GM10266 (cell line): ENCODE results near the gene OR52N1.

Source experiments
- DNase-seq: peaks from one replicate; pipeline ENCODE4 v3.0.0; 2012; ENCODE audit errors: extremely low spot score
- TF ChIP-seq, protein P1 (sequence below): IDR thresholded peaks from 2 replicates; pipeline ENCODE4 v1.5.1; 2012; ENCODE audit warnings: mild to moderate bottlenecking, low read depth; ENCODE audit not compliant: control insufficient read depth, insufficient read depth; ENCODE audit errors: missing control alignments

OR52N1 gene

DNA sequence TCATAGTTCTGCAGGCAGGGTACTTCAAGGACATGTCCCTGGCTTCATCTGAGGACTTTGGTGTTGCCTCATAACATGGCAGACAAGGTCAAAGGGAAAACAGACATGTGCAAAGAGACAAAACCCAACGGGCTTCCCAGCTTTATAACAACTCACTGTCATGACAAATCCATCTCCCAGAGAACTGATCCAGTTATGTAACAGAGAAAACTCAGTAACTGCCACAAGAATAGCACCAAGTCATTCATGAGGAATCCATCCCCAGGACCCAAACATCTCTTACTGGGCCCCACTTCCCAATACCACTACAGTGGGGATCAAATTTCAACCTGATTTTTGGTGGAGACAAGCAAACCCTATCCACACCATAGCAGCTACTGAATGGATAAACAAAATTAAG is 24.0 kb downstream of the OR52N1 start:
- no peak for DNase-seq
- TF ChIP-seq, protein P1, sequence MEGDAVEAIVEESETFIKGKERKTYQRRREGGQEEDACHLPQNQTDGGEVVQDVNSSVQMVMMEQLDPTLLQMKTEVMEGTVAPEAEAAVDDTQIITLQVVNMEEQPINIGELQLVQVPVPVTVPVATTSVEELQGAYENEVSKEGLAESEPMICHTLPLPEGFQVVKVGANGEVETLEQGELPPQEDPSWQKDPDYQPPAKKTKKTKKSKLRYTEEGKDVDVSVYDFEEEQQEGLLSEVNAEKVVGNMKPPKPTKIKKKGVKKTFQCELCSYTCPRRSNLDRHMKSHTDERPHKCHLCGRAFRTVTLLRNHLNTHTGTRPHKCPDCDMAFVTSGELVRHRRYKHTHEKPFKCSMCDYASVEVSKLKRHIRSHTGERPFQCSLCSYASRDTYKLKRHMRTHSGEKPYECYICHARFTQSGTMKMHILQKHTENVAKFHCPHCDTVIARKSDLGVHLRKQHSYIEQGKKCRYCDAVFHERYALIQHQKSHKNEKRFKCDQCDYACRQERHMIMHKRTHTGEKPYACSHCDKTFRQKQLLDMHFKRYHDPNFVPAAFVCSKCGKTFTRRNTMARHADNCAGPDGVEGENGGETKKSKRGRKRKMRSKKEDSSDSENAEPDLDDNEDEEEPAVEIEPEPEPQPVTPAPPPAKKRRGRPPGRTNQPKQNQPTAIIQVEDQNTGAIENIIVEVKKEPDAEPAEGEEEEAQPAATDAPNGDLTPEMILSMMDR = no peak

DNA sequence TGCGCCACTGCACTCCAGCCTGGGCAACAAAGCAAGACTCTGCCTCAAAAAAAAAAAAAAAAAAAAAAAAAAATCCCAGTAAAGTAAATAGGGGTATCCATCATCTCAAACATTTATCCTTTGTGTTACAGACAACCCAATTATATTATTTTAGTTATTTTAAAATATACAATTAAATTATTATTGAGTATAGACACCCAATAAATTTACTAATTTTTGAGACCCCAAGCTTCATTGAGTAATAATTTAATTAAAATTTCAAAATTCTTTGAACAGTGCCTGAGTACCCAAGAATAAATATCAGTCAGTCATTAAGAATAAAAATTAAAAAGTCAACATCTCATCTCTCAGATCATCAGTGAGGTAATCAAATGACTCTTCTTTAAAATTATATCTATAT is 37.1 kb downstream of the OR52N1 start, which contains the start of gene OR52N4:
Gene OR52N4 (plus strand): TSS at position 301 of the 400 bp plus-strand sequence. CDS start 498 bp downstream, outside the sequence.
- no peak for DNase-seq
- TF ChIP-seq, protein P1 = no peak

DNA sequence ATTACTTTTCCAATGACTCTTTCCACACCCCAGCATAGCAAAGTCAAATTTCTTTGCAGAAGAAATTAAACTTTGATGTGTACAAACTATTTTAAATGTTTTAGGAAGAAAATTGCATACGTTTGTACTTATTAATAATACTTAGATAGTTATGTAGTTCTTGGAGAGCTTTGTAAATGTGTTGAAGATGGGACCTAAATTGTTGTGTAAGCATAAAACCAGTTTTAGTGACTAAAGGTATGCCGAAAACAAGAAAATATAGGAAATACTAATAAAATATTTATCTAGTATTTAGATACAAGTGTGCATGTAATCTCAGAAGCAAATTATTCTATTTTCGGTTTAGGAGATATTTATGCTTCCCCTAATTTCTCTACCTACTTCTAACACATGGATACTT is 41.2 kb downstream of the OR52N1 start:
- DNase-seq = no peak
- TF ChIP-seq, protein P1 = no peak

DNA sequence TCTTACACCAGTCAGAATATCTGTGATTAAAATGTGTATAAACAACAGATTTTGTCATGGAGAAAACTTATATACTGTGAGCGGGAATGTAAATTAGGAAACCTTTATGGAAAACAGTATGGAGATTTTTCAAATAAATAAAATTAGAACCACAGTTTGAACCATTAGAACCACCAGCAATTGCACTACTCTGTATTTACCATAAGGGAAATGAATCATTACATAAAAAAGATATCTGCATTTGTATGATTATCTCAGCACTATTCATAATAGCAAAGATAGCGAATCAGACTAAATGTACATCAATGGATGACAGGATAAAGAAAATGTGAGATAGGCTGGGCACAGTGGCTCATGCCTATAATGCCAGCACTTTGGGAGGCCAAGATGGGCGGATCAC is 44.5 kb downstream of the OR52N1 start:
- no peak for DNase-seq
- TF ChIP-seq, protein P1 = no peak

DNA sequence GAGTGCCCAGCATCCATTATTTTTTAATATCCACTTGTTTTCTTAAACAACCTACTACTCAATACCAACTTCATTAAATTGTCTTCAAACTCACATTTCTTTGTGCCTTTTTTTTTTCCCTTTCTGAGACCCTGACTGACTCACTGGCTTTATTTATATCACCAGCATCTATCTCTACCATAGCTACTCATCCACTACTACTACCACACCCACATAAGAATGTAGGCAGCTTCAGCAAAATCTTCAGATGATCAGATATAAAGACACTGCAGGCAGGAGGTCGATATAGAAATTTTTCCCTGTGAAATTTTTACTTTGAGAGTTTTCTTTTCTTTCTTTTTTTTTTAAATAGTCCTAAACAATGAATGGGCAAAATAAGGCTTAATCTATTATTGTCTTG is 52.6 kb downstream of the OR52N1 start:
- TF ChIP-seq, protein P1 = no peak
- DNase-seq = no peak

DNA sequence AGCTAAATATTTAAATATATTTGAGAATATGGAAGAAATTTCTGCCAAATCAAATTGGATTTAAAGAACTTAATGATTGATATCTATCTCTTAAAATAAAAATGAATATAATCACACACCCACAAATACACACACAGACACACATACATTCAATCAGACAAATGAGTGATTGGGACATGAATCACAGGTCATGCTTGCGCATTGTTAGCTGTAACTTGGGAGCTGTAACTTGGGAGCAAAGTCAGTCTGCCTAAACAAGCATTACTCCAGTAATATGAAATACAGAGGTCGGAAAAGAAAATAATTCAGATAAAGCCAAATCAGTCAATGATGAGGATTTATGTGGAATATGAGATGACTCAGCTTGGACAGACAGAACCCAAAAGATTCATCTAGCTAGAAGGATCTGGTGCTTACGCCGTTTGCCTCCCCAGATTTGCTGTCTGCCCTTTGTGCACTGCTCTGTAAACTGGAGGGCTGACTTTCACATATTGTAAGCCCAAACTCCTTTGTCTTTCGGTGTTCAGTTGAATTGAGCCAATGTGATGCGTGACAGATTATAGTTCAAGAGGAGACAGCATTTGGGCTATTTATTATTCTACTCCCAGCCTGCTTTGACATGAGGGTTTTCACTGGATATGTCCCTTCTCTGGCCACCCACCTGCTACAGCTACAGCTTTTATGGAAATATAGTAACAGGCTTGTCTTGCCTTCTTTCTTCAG is 53.2 kb downstream of the OR52N1 start:
- TF ChIP-seq, protein P1 = no peak
- no peak for DNase-seq

DNA sequence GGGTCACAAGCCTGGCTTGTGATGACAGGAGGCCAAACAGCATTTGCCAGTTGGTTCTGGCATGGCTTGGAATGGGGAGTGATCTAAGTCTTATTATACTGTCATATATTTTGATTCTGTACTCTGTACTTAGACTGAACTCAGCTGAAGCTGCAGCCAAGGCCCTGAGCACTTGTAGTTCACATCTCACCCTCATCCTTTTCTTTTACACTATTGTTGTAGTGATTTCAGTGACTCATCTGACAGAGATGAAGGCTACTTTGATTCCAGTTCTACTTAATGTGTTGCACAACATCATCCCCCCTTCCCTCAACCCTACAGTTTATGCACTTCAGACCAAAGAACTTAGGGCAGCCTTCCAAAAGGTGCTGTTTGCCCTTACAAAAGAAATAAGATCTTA is 54.0 kb downstream of the OR52N1 start:
- no peak for DNase-seq
- TF ChIP-seq, protein P1 = no peak
